HG03342 (cell line): ENCODE data around the gene ERN1.
"Not testable (repeated sequence)": the region's sequence is repeated elsewhere in the genome, so short reads cannot be mapped to it uniquely, and the experiment has no call there.

Experiments
- ATAC-seq: cut with Tn5 transposase; IDR thresholded peaks from one replicate; pipeline ENCODE4 v1.9.1; 2021; ENCODE audit warnings: mild to moderate bottlenecking, moderate library complexity; ENCODE audit not compliant: unreplicated experiment

The ERN1 gene

DNA sequence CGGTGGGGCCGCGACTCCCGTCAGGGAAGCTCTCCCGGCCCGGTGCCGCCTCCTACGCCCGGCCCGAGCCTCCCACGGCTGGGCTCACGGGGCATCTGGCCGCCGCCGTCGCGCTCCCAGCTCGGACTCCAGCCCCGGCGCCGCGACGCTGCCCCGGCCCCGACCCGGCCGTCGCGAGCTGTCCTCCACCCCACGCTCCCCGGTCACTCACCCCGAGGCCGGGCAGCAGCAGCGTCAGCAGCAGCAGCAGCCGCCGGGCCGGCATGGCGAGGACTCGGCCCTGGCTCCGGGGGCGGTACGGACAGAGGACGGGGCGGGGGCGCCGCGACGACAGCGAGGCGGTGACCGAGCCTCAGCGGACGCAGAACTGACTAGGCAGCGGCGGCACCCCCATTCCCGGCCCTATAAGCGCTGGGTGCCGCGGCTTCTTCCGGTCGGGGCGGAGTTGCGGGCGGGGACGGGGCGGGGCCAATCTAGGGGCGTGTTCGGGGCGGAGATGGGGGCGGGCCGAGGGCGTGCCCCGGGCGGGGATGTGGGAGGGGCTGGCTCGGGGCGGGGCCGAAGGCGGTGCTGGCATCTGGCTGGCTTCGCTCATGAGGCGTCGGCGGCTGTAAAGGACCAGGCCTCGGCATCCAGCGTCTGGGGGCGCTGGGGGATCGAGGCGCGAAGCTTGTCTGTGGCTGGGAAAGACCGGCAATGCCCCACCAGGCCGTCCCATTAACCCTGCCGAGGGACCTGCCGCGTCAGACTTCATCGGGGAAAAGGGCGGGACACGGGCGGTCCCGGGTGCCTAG lies at the start of gene ERN1:
ERN1 (minus strand) TSS at position 380 of the 794 bp plus-strand sequence; CDS start at position 265, 115 bp downstream.
- ATAC-seq = peak; percentile 74

DNA sequence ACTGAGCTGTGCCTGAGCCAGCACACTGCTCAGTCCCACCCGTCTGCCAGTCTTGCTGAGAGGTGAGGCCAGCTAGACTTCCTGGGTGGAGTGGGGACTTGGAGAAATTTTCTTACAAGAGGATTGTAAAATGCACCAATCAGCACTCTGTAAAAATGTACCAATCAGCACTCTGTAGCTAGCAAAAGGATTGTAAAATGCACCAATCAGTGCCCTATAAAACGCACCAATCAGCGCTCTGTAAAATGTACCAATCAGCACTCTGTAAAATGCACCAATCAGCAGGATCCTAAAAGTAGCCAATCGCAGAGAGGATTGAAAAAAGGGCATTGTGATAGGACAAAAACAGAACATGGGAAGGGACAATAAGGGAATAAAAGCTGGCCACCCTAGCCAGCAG lies 49.1 kb upstream of the ERN1 start:
- ATAC-seq = not testable (repeated sequence)

DNA sequence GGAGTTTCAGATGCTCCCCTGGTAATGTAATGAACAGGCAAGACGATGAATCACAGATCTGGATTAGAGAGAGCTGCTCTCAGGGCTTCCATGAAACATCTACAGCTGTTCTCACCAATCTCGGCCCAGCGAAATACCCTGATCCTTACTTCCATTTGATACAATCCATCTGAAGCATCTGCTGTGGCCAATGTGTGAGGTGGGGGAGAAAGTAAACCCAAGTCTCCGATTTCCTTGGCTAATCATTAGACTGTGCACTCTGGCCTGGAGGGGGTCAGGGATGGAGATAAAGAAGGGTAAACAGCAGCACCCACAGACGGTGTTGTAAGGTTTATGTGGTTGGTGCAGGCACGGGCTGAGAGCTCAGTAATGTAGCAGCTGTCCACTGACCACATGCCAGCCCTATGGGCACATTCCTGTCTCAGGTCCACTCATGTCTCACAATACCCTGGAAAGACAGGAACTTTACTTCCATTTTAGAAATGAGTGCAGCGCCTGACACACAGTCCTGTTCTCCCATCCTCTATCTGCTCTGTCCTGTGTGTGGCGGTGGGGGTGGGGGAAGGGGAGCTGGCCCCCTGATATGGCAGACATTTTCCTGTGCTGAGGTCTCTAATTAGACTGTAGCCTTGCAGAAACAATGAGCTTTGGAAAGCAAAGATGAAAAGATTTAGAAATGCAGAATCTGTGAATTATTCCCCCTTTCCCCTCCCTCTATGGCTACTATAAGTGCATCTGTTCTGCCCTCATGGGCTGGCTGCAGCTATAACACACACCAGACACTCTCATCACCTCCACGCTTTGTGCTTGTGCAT lies 48.3 kb upstream of the ERN1 start:
- ATAC-seq = no peak

DNA sequence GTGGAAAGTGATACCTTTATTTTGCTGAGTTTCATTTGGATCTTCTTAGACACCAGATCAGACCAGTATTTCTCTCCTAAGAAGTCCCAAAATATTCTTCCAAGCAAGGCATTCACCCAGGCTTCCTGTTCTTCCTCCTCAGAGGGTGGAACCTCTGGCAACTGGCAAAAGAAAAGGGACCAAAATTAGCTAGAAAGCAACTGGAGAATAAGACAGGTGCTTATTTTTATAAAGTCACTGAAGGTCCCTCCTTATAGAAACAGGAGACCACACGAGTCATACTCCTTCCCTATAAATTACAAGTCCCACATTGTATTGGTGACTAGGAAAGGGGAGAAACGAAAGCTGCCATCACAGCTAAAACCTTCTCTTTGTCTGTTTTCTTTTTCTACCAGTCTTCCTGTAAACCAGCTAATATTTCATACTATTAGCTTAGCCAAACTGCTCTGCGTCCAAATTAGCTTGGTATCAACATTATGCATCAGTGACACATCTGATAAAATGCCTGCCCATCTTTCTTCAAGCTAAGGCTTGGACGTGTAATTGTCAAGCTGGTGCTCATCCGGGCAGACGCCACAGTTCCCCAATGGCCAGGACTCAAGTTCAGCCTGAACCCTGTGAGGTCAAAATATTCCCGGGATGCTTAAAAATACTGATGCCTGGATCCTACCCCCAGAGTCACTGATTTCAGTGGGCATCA lies 47.5 kb upstream of the ERN1 start:
- ATAC-seq = no peak

DNA sequence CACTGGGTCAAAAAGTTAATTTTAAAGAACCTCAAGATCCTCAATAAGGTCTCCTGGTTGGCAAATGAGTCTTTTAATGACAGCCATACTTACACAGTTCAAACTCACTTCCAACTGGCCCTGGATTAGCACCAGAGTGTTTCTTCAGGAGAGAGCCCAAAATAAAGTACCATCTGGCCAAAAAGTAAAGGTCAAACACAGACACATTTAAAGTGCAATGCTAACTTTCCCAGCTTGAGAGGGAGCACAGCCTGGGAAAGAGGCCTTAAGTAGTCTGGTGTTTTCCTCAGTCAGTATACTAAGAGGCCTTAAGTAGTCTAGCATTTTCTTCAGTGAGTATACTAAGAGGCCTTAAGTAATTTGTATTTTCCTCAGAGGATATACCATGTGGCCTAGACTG lies 46.6 kb upstream of the ERN1 start:
- no peak for ATAC-seq

DNA sequence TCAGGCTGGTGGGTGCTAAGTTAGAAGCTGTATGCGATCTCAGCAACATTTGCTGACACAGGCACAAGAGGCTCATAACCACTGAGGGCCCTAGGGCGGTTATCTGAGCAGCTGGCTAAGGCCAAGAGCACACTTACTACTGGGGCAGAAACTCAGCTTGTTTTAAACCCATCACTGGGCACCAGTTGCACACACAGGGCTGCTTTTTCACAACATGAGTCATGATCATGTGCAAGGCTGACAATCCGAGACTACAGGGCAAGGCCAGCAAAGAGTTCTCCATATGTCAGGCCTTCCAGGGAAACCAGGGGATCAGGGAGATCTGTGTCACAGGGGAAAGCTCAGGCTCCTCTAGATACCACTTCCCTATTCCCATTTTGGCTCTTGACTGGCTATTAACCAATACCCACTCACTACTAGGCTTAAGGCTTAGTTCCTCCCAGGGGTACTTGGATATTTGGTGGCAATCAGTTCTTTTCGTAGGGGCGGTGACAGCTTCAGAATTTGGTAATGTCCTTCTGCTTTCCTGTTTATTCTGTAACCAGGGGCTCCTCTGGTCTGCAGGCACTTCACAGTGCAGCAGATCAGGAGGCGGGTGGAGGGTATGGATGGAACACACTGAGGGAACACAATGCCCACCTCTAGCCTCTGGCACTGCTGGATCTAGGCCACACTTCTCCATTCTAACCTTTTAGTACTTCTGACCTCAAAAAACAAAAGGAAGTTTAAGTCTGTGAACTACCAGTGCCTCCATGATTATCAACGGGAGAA lies 44.9 kb upstream of the ERN1 start:
- no peak for ATAC-seq

DNA sequence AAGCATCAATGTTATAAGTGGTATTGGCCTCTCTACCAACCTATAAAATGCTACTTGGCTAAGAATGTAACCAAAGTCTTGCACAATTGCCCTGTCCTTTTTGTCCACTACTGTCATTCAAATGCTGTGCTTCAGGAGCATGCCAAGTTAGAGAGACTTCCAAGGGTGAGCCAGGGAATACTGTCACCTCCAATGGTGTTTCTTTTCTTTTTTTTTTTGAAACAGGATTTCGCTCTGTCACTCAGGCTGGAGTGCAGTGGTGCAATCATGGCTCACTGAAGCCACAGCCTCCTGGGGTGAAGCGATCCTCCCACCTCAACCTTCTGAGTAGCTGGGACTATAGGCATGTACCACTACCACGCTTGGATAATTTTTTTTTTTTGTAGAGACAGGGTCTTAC lies 43.7 kb upstream of the ERN1 start:
- no peak for ATAC-seq

DNA sequence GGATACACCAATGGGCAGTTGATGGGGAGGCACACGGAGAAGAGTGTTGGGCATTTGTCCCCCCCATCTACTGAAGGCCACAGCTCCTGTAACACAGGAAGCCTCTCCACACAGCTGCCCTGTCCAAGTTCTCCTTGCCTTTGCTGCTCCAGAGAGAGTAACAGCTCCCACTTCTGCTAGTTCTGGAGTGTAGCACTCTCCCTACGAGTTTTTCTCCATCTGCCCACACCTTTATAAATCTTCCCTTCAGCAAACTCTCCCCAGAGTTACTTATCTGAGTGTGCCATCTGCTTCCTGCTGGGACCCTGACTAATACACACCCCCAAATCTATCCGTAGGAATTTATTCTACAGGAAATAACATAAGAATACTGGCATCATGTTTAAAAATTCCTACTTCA lies 42.6 kb upstream of the ERN1 start:
- no peak for ATAC-seq

DNA sequence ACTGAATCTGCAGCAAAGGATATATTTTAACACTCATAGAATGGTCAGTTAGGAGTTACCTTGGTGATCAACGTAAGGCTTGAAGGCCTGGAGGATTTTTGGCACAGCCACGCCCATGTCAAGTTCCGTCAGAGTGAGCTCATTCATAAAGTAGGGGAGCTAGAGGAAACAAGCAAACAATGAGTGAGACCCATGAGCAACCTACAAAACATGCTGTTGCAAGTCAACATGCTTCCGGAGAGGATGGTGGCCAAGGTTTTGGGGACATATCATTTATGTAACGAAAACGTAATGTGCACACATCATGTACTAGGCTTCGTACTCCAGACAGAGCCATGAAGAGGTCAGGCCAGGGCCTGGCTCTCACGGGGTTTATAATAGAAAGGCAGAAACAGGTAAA lies 41.1 kb upstream of the ERN1 start:
- no peak for ATAC-seq

DNA sequence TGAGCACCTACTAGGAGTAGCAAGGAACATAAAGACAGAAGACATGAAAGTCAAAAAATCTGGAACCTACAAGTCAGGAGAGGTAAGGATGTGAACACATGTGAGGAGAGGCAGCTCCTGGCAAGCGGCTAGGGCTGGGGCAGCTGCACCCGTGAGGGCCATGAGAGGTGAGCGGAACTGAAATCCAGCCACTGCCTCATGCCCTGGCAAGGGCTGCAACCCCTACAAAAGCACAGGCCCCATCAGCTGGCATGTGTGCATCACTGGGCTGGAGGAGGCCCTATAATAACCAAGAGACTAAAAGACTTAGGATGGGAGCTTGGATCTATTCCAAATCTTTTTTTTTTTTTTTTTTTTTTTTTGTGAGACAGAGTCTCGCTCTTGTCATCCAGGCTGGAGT lies 40.3 kb upstream of the ERN1 start:
- ATAC-seq = no peak

DNA sequence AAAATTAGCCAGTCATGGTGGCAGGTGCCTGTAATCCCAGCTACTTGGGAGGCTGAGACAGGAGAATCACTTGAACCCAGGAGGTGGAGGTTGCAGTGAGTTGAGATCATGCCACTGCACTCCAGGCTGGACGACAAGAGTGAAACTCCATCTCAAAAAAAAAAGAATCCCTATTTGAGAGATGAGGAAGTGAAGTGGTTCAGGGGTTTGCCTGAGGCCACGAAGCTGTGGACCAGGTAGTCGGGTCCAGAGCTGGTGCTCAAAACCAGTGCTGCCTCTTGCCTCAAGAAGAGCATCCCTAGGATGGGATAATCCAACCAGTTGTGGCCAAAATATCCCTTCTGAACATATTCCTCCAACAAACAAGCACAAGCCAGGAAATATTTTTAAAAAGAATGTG lies 37.7 kb upstream of the ERN1 start:
- not testable (repeated sequence) for ATAC-seq

DNA sequence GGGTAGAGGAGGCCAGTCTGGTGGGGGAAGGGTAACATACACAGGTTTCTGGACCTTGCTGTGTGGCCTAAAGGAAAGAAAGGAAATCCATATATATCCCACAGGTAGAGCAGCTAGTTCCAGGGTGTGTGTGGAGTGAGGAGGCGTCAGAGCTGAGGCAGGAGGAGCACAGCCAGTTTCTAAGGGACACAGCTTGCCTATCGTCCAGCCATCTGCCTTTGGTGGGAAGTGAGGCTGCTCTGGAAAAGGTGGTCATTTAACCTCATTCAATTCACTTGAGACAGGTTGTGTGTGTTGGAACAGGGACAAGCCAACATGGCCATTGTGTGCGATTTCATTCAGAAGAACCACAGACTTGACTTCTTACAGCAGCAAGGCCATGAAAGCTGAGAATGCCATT lies 36.9 kb upstream of the ERN1 start:
- no peak for ATAC-seq

DNA sequence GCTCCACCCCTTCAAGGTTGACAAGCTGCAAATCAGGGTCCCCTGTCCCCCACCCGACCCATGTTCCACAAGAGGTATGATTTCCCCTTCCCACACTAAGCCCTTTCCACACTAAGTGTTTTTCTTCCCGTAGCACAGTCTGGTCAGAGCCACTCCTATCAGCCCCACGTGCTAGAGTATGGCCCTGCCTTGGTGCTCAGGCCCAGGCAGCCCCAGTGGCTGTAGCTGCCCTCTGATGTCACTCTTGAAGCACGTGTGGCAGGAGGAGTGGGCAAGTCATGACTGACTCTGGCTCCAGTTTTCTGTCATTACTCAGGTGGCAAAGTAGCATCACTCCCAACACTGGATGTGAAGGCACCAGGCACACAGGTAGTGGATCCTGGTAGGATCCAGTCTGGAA lies 35.4 kb upstream of the ERN1 start:
- ATAC-seq = no peak

DNA sequence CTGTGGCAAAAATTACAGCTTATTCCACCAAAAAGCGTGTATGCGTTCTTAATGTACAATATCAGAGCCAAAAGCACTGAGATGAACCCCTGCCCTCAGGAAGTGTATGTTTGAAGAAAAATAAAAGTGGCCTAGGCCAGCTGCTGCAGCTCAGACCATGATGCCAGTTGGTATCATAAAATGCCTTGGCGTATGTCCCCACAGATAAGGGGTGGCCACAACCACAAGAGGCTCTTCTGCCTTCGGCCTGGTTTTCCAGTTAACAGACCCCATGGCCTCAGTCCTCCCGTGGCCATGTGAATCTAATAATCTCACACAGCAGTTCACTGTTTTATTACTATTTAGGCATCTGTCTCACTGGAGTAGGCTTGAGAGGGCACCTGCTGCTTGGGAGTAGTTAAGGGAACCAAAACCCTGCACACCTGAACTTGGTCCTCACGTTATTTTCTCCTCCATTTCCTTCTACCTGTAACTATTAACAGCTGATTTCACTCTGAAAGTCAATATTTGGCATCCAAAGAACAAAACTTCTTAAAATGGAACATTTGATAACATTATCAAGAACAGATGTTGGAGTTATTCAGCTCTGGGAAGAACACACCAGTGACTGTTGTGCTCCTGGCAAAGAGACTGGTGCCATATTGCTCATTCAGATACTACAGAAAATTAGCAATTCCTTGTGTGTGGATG lies 34.8 kb upstream of the ERN1 start:
- no peak for ATAC-seq

DNA sequence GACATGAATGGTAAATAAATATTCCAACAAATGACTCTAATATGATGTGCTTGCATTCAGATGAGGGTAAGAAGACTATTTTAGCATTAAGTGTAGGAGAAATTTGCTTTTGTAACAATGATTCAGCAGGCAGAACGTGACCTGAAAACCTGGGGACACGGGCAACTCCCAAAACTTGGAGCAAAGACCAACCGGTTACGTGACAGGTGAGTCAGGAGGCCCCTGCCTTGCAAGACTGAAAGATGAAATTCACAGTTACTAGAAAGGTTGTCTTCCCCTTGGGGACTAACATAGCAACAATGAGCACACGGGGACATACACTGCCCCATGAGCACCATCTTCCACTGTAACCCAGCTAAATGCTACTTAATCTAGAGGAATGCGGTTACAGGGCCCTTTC lies 33.5 kb upstream of the ERN1 start:
- ATAC-seq = no peak

DNA sequence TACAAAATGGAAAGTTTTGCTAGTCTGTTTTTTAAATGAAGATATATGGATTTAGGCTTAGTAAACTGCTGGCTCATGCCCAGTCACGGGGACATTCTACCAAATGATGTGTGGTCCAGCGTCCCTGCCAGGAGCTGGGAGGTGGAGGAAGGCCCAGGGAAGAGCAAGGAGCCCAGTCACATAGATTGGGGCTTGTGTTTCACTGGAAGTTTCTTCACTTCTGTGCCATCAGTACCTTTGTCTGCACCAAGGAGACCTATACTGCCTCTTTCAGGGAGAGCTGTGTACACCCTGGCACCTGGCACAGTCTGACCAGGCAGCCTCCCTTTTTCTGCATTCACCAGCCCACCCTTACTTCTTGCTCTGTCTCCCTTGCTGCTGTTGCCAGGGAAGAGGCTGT lies 32.6 kb upstream of the ERN1 start:
- no peak for ATAC-seq

DNA sequence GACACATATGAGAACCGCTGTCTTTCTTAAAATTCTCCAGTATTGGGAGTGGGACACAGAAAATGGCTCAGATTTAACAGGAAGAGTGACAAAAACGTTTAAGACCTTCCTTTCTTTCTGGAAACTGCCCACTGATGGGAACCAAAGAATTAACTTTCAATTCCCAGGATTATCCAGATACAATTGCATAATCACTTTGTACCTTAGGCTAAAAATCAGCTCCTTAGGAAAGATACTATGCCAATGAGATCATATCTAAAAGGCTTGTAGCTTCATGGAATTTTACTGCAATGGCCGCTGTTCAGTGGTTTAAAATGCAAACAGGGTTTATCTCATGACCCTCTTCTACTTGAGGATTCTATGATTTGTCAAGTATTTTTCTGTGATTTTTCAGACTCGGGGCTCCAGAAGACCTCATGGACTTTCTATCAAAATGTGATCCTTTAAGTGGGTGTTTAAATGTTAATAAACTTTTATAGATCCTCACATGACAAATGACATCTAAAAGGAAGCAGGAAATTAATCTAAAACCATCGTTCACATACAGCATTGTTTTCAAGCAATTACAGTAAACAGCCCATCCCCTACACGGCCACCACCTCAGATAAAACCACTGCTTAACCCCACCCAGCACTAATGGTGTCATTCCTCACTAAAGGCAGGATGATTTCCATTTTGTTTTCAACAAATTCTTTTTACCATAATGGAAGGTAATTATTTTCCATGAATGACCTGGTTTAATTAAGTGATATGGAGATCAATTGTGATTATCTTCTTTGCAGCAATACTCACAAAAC lies 31.6 kb upstream of the ERN1 start:
- ATAC-seq = no peak

DNA sequence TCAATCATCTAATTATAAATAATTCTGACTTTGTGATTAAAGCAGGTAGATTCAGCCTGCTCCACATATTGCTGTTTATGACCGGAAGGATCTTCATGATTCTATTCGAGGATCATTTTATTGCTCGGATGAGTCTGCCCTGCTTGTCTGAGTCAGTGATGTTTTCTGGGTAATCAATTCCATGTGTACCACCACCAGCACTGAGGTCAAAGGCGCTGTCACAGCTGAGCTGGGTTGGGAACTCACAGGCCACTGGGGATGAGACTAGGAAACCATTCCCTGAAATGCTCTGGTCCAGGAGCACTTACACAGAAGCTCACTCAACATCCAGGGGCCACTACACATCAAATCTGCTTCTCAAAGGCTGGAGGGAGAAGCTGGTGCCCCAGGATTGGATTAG lies 30.4 kb upstream of the ERN1 start:
- no peak for ATAC-seq

DNA sequence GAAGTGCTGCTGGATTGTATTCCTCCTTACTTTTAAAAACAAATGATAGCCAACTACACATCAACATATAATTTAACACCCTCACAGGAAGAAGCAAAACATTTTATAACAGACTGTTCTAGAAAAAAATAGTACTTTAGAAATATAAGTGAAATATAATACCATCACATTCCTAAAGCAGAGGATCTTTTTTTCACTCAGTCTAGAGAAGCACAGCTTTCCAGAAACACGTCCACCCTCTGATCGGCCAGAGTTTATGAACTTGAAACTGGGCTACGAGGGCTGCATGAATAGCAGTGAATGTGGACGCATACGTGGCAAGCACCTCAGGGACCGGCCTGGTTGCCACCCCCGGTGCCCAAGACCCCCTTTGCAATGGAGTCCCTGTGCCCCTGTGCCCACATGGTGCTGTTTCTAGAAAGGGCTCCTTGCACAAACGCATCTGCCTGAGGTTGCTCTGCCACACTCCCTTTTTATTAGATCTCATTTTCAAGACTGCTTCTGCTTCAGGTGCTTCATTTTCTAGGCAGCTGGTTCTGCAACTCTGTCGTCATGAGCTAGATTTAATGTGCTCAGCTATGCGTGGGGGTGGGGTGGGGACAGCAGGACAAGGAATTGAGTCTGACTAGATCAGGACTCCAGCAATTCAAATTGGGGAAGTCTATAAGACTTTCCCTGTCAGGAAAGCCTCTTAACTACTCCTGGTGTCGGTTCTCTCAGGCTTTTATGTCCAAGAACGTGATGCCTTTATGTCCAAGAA lies 29.1 kb upstream of the ERN1 start:
- no peak for ATAC-seq
